ENCODE results near the gene LCN6.

LCN6 gene

GRCh38 chr9:136722093-136722968 lies 26.0 kb downstream of the LCN6 start:
- H3K27me3 Mint-ChIP-seq (ENCODE audit: low read depth), result no peaks in the 10 kb centered on the region
- peaks cover 26% of the 10 kb centered on the region for H3K36me3 Mint-ChIP-seq (ENCODE audit: low read depth)
- H3K9me3 Mint-ChIP-seq, result no peaks in the 10 kb centered on the region
- H3K4me3 Mint-ChIP-seq, result no peak overlapping the region
- H3K4me1 Mint-ChIP-seq (ENCODE audit: low read depth), result peaks cover 13% of the 10 kb centered on the region
- H3K27ac Mint-ChIP-seq, result no peak overlapping the region

DNA sequence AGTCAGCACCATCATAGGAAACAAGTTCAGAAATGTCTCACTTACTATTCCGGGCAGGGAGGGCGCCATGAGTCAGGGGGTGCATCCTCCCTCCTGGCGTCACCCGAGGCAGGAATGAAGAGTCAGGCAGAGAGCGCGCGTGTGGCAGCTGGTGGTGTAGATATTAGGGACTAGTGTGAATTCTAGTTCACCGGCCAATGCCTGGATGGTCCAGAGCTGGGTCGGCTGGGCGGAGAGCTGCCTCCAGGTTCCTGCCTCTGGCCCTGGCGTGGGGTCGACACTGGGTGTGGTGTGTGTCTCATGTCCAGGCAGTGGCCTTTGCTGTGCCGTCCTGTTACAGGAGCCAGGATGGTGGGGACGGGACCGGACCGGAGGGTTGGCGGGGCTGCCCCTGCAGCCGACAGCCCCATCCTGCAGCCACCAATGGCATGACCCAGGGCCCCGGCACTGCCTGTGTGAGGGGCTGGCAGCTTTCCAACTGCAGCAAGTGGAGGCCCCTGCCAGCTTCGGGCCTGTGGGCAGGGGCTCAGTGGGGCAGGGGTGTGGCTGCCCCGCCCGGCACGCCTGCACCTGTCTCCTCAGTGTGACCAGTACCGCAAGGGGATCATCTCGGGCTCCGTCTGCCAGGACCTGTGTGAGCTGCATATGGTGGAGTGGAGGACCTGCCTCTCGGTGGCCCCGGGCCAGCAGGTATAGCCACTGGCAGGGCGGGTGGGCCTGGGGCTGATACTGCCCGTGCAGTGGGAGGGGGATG lies 26.8 kb downstream of the LCN6 start:
- Mint-ChIP-seq H3K4me1 (ENCODE audit: low read depth) (peaks cover 7% of the 10 kb centered on the region), H3K27ac (no peak overlapping the region), H3K27me3 (ENCODE audit: low read depth) (no peaks in the 10 kb centered on the region), H3K36me3 (ENCODE audit: low read depth) (peaks cover 21% of the 10 kb centered on the region), H3K4me3 (no peak overlapping the region), H3K9me3 (no peaks in the 10 kb centered on the region)

DNA sequence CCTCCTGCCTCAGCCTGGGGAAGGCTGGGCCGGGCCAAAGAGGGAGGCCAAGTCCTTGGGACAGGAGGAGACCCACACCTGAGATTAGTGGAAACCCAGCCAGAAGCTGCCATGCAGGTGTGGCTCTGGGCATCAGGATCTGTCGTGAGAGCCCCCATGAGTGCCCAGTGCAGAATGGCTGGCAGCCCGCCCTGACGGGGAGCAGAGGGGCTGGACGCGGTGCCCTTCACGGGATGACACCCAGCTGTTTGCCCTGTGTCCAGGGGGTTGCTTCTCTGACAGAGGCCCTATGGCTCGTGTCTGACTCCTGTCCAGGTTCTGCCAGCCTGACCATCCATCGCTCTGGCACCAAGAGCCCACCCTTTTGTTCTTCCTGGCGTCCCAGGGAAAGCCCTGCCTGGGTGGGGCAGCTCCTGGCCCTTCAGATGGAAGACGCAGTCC lies 27.4 kb downstream of the LCN6 start:
- Mint-ChIP-seq H3K27ac (no peak overlapping the region), H3K36me3 (ENCODE audit: low read depth) (peaks cover 18% of the 10 kb centered on the region), H3K4me1 (ENCODE audit: low read depth) (peaks cover 4% of the 10 kb centered on the region), H3K27me3 (ENCODE audit: low read depth) (peaks cover 2% of the 10 kb centered on the region), H3K9me3 (no peaks in the 10 kb centered on the region), H3K4me3 (no peak overlapping the region)

DNA sequence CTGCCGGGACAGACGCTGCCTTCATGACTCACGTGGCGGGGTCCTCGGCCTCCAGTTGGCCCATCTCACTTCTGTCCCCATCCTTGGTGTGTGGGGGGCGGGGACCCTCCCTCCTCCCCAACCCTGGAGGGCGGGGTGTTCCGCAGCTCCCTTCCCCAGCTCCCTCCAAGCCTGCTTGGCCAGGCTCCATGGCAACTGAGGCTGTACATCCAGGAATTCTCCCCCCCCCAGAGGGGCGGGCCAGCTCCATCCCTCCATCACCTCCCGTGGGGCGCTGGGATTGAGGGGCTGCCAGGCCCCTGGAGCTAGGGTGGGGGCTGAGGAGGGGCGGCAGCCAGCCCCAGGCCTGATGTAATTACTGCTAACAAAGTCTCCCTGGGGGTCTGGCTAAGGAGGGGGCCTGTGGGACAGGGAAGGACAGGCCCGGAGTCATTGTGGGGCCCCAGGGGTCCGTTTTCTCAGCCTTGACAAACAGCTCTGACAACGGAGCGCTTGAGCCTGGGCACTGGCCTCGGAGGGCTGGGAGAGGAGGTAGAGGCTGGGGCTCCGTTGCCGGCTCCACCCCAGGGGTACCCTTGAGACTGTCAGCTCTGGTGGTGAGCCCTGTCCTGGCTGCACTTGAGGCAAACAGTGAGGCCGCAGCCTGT lies 28.0 kb downstream of the LCN6 start:
- Mint-ChIP-seq H3K27me3 (ENCODE audit: low read depth) (peaks cover 4% of the 10 kb centered on the region), H3K27ac (no peak overlapping the region), H3K4me1 (ENCODE audit: low read depth) (peaks cover 4% of the 10 kb centered on the region), H3K36me3 (ENCODE audit: low read depth) (peaks cover 16% of the 10 kb centered on the region), H3K4me3 (no peak overlapping the region), H3K9me3 (no peaks in the 10 kb centered on the region)

DNA sequence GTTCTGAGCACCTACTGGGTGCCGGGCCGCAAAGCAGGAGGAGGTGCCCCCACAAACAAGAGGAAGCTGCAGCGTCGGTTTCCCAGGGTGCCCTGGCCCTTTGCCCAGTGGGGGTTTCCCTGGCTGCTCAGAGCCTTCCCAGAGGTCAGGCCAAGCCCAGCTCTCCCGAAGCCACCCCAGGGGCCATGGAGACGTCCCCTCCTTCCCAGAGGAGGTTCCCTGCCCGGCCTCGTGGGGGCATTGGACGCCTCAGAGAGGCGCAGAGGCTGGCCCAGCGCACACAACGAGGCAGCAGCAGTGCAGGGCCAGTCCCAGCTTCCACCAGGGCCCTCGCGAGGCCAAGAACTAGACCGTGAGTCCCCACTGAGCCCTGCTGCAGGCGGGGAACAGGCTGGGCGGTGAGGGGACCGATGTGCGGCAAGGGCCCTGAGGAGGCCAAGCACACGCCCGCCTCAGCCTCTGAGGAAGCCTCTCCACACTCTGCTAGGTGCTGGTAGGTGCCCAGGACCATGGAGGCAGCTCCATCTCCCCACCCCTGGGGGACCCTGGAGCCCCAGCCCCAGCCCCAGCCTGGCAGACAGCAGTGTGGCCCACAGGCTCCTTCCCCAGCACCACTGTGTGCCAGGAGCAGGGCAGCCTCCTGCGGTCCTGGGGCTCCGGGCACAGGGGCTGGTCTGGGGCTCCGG lies 29.0 kb downstream of the LCN6 start:
- Mint-ChIP-seq H3K9me3 (no peaks in the 10 kb centered on the region), H3K36me3 (ENCODE audit: low read depth) (peaks cover 12% of the 10 kb centered on the region), H3K4me3 (no peak overlapping the region), H3K27ac (no peak overlapping the region), H3K27me3 (ENCODE audit: low read depth) (peaks cover 4% of the 10 kb centered on the region), H3K4me1 (ENCODE audit: low read depth) (peaks cover 3% of the 10 kb centered on the region)

DNA sequence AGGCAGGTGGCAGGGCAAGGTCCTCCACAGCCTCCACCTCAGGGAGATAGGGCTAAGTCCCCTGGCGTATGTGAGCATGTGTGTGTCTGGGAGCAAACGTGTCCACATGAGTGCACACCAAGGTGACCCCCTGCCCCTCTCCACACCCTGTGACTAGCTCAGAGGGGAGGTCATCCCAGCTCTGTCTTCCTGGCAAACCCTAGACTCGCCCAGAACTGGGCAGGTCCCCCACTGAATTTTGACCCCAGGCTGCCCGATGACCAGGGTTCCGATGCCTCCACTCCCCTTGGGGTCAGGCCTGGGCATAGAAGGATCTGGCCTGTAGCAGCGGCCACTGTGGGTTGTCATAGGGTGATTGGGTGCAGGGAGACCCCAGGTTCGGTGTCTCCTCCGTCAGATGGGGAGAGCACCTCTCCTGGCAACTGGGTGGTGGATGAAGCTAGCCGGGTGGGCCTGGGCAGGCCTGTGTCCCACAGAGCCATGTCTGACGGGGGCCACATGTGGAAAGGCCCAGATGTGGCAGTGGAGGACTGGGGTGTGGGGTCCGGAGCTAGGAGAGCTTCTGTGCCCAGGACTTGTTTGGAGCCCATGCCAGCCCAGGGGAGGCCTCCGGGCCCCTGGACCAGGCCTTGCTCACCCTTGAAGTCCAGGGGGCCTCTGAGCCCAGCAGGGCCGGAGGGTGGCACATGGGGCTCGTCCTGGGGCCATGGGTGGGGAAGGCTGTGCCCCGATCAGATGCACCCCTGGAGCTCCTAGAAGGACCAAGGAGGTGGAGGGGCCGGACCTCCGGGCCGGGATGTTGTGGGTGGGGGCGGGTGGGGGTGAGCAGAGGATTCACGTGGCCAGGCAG lies 29.8 kb downstream of the LCN6 start:
- Mint-ChIP-seq H3K4me1 (ENCODE audit: low read depth) (no peaks in the 10 kb centered on the region), H3K36me3 (ENCODE audit: low read depth) (peaks cover 5% of the 10 kb centered on the region), H3K4me3 (no peak overlapping the region), H3K27me3 (ENCODE audit: low read depth) (peaks cover 11% of the 10 kb centered on the region), H3K27ac (no peak overlapping the region), H3K9me3 (no peaks in the 10 kb centered on the region)

GRCh38 chr9:136717399-136717798 lies 30.9 kb downstream of the LCN6 start:
- no peak overlapping the region for H3K4me3 Mint-ChIP-seq
- H3K9me3 Mint-ChIP-seq, result no peaks in the 10 kb centered on the region
- H3K27me3 Mint-ChIP-seq (ENCODE audit: low read depth), result peaks cover 16% of the 10 kb centered on the region
- no peaks in the 10 kb centered on the region for H3K4me1 Mint-ChIP-seq (ENCODE audit: low read depth)
- peaks cover 3% of the 10 kb centered on the region for H3K36me3 Mint-ChIP-seq (ENCODE audit: low read depth)
- no peak overlapping the region for H3K27ac Mint-ChIP-seq

DNA sequence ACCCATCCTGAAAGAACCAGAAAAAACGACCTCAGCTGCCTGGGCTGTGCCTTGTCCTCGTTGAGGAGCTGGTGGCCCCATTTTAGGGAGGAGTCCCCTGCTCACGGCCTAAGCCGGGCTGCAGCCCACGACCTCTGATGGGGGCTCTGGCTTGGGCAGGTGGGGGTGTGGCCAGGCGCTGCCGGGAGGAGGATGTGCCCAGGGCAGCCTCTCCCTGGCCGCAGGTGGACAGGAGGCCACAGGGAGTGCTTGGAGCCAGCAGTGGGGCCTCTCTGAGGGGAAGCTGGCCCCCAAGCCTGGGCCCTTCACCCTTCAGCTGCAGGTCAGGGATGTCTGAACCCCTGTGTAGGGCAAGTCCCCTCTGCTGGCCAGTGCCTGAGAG lies 33.4 kb downstream of the LCN6 start:
- Mint-ChIP-seq H3K9me3 (no peaks in the 10 kb centered on the region), H3K4me1 (ENCODE audit: low read depth) (peaks cover 6% of the 10 kb centered on the region), H3K4me3 (no peak overlapping the region), H3K27me3 (ENCODE audit: low read depth) (peaks cover 35% of the 10 kb centered on the region), H3K27ac (no peak overlapping the region), H3K36me3 (ENCODE audit: low read depth) (no peaks in the 10 kb centered on the region)

DNA sequence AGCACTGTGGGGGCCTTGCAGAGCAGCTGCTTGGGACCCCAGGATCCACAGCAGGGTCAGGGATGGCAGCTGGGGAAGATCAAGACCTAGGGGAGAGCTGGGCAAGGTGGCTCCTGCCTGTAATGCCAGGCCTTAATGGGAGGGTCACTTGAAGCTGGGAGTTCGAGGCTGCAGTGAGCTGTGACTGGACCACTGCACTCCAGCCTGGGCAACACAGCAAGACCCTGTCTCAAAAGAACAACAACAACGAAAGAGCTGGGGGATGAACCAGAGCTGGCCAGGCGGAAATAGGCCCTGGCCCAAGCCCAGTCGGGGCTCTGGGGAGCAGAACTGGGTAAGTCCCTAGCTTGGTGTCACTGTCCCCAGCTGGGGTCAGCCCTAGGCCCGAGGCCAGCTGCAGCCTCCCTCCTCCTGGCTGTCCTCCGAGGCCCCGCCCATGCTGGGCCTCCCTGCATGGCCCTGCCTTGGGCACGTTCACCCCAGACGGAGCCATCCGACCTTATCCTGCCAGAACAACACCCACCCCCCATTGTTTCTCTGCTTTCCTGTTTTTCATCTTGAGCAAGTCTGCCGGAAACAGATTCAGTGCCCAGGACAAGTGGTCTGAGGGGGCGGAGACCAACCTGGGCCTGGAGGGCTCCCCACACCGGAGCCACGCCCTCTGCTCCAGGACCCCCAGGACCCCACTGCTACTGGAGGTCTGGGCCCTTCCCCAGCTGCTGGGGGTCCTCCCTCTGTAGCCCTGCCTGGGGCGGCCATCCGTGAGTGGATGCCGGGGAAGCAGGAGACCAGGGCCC lies 34.0 kb downstream of the LCN6 start:
- Mint-ChIP-seq H3K4me1 (ENCODE audit: low read depth) (peaks cover 6% of the 10 kb centered on the region), H3K36me3 (ENCODE audit: low read depth) (no peaks in the 10 kb centered on the region), H3K27me3 (ENCODE audit: low read depth) (peaks cover 35% of the 10 kb centered on the region), H3K27ac (no peak overlapping the region), H3K4me3 (no peak overlapping the region), H3K9me3 (no peaks in the 10 kb centered on the region)

DNA sequence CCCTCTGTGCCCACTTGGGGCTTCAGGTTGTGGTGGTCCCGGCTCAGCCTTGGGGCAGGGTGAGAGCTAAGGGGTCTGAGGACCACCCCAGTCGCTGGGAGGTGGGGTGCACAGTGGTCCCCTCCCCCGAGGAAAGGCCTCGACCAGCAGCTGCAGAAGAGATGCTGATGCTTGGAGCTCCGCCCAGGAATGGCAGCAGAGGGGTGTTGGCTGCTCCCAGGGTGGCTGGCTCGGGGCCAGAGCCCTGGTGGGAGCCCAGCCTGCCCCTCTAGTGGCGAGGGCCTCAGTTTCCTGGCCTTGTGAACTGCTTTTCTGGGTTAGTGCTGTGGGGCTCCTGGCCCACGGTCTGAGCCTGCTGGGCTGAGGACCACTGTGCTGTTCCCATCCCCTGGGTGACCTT lies 34.8 kb downstream of the LCN6 start:
- Mint-ChIP-seq H3K4me3 (no peak overlapping the region), H3K27me3 (ENCODE audit: low read depth) (peaks cover 35% of the 10 kb centered on the region), H3K27ac (no peak overlapping the region)

DNA sequence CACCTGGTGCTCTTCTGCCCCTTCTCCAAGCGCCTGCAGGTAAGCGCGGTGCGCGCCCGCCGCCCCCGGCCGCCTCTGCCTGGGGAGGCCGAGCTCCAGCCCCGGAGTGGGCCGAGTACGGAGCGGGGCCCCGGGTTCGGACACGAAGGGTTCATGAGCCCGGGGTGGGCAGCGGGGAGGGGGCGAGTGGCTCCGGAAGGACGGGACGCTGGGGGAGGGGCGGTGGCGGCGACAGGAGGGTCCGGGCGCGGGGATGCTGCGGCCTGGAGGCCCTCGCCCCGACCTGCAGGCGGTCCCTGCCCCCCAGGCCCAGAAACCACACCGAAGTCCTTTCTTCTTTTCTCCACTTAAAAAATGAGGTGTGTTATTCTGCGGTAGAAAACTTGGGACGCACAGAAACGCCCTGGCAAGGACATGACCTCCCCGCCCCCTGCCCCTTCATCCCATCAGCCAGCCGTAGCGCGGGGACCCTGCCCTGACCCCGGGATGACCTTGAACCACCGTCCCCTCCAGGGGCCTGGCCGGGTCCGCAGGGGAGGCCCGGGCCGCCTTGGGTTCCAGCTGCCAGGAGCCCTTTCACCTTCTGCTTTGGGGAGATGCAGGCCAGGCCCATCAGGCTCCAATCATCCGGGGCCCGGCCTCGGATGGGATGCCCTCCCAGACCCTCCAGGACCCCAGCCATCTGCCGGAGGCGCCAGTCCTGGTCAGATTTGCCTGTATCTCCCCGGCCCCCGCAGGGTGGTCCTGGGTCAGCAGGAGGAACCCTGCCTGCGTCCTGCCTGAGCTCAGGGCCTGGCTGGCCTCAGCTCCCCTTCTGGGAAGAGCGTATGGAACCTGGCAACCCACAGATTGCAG lies 35.4 kb downstream of the LCN6 start:
- peaks cover 39% of the 10 kb centered on the region for H3K27me3 Mint-ChIP-seq (ENCODE audit: low read depth)
- H3K4me3 Mint-ChIP-seq, result no peak overlapping the region
- H3K9me3 Mint-ChIP-seq, result no peaks in the 10 kb centered on the region
- H3K27ac Mint-ChIP-seq, result no peak overlapping the region
- H3K36me3 Mint-ChIP-seq (ENCODE audit: low read depth), result no peaks in the 10 kb centered on the region
- peaks cover 6% of the 10 kb centered on the region for H3K4me1 Mint-ChIP-seq (ENCODE audit: low read depth)

More for the DNA sequence above, 34.8 kb downstream of the LCN6 start:
- Mint-ChIP-seq H3K36me3 (ENCODE audit: low read depth) (no peaks in the 10 kb centered on the region), H3K9me3 (no peaks in the 10 kb centered on the region), H3K4me1 (ENCODE audit: low read depth) (peaks cover 6% of the 10 kb centered on the region)
